Urothelium cell line (cell line): Measurements from ENCODE around the gene PCDH9.

Experiments used
- DNase-seq: peaks from one replicate; pipeline ENCODE4 v3.0.0; 2011; ENCODE audit warnings: low spot score, mixed read lengths
- FAIRE-seq: peaks from 2 replicates; lab custom pipeline; 2011; peaks lifted over from hg19 to GRCh38; lab: Jason Lieb, UNC

Gene PCDH9

GRCh38 chr13:67091603-67092002 lies 138.5 kb downstream of the PCDH9 start:
- no peak for DNase-seq

GRCh38 chr13:67090856-67091255 lies 139.3 kb downstream of the PCDH9 start:
- FAIRE-seq: no peak
- no peak for DNase-seq

More at GRCh38 chr13:67091603-67092002, 138.5 kb downstream of the PCDH9 start:
- FAIRE-seq: no peak

- no peak for DNase-seq
- FAIRE-seq: no peak
Measured at GRCh38 chr13:67087527-67087926, 142.6 kb downstream of the PCDH9 start.

- DNase-seq (no peak), FAIRE-seq (no peak)
Measured at GRCh38 chr13:67086260-67086659, 143.9 kb downstream of the PCDH9 start.

- FAIRE-seq: no peak
- no peak for DNase-seq
Measured at GRCh38 chr13:67084066-67084465, 146.1 kb downstream of the PCDH9 start.

GRCh38 chr13:67083519-67083918 lies 146.6 kb downstream of the PCDH9 start:
- FAIRE-seq (no peak), DNase-seq (no peak)

- FAIRE-seq (no peak), DNase-seq (no peak)
Measured at GRCh38 chr13:67080351-67080750, 149.8 kb downstream of the PCDH9 start.

- FAIRE-seq (no peak), DNase-seq (no peak)
Measured at GRCh38 chr13:67078062-67078461, 152.1 kb downstream of the PCDH9 start.

- DNase-seq (no peak), FAIRE-seq (no peak)
Measured at GRCh38 chr13:67077132-67077531, 153.0 kb downstream of the PCDH9 start.

- FAIRE-seq (no peak), DNase-seq (no peak)
Measured at GRCh38 chr13:67076378-67076777, 153.8 kb downstream of the PCDH9 start.

- no peak for FAIRE-seq
- no peak for DNase-seq
Measured at GRCh38 chr13:67075239-67075638, 154.9 kb downstream of the PCDH9 start.

- FAIRE-seq (no peak), DNase-seq (no peak)
Measured at GRCh38 chr13:67071918-67072598, 158.1 kb downstream of the PCDH9 start.

- no peak for FAIRE-seq
- DNase-seq: no peak
Measured at GRCh38 chr13:67070306-67070705, 159.8 kb downstream of the PCDH9 start.

GRCh38 chr13:67069117-67069767 lies 160.9 kb downstream of the PCDH9 start:
- no peak for FAIRE-seq
- no peak for DNase-seq

GRCh38 chr13:67064920-67065319 lies 165.2 kb downstream of the PCDH9 start:
- FAIRE-seq (no peak), DNase-seq (no peak)

GRCh38 chr13:67063036-67063435 lies 167.1 kb downstream of the PCDH9 start:
- DNase-seq (no peak), FAIRE-seq (no peak)

GRCh38 chr13:67062160-67062559 lies 168.0 kb downstream of the PCDH9 start:
- DNase-seq: no peak
- FAIRE-seq: no peak

- FAIRE-seq: no peak
- no peak for DNase-seq
Measured at GRCh38 chr13:67061750-67062149, 168.4 kb downstream of the PCDH9 start.

- no peak for DNase-seq
- no peak for FAIRE-seq
Measured at GRCh38 chr13:67052550-67053490, 177.3 kb downstream of the PCDH9 start.

GRCh38 chr13:67049744-67050143 lies 180.4 kb downstream of the PCDH9 start:
- FAIRE-seq: no peak
- DNase-seq: no peak

GRCh38 chr13:67048821-67049150 lies 181.3 kb downstream of the PCDH9 start:
- no peak for FAIRE-seq
- DNase-seq: no peak
